Common myeloid progenitor, CD34-positive (primary cell): ENCODE data around the gene LEF1.

Experiments used
- CTCF ChIA-PET: fragments of 350-600 bp; sonication (Branson Sonifier 250); formaldehyde crosslinking; loops from one replicate; lab custom pipeline; 2021; ENCODE audit warnings: antibody characterized with exemption; lab: Charles Lee
- POLR2A ChIA-PET: fragments of 350-600 bp; sonication (Branson Sonifier 250); formaldehyde crosslinking; loops from one replicate; lab custom pipeline; 2021; ENCODE audit warnings: antibody characterized with exemption; lab: Charles Lee
- DNase-seq, 3 donors: peaks; one replicate each; pipeline versions ENCODE4 v3.0.0 to v3.0.0-alpha.2; 2013
- H3K27ac ChIP-seq, 2 experiments: 1 replicate in 1 of 2; 2 replicates in 1 of 2; pipeline ENCODE4 v1.7.0; 2013; ENCODE audit warnings: inconsistent platforms in 2 of 2, low read length in 2 of 2, mild to moderate bottlenecking in 2 of 2, low read depth in 1 of 2, moderate library complexity in 1 of 2; ENCODE audit not compliant: severe bottlenecking in 2 of 2, insufficient read depth in 1 of 2, poor library complexity in 1 of 2
- H3K27me3 ChIP-seq, 5 experiments: replicated peaks in 2 of 5; 1 replicate in 3 of 5; 2 replicates in 2 of 5; pipeline versions ENCODE4 v1.6.1 to v1.7.0; 2013; ENCODE audit warnings: low read length in 4 of 5, mild to moderate bottlenecking in 2 of 5, moderate library complexity in 2 of 5, inconsistent platforms in 1 of 5; ENCODE audit not compliant: insufficient read depth in 5 of 5, control insufficient read depth in 4 of 5
- H3K36me3 ChIP-seq, 4 experiments: 1 replicate in 2 of 4; 2 replicates in 2 of 4; pipeline versions ENCODE4 v1.6.1 to v1.7.0; 2013; ENCODE audit warnings: low read length in 3 of 4, control low read depth in 1 of 4, mild to moderate bottlenecking in 1 of 4; ENCODE audit not compliant: control insufficient read depth in 4 of 4, insufficient read depth in 4 of 4
- H3K4me1 ChIP-seq, 4 experiments: 1 replicate in 3 of 4; 2 replicates in 1 of 4; pipeline versions ENCODE4 v1.6.1 to v1.7.1; 2013; ENCODE audit warnings: low read length in 3 of 4, mild to moderate bottlenecking in 3 of 4, control low read depth in 1 of 4, inconsistent platforms in 1 of 4, moderate library complexity in 1 of 4; ENCODE audit not compliant: control insufficient read depth in 4 of 4, insufficient read depth in 4 of 4; ENCODE audit errors: control extremely low read depth in 1 of 4
- H3K4me3 ChIP-seq, 7 experiments: 1 replicate in 4 of 7; 2 replicates in 3 of 7; pipeline versions ENCODE4 v1.5.1 to v1.7.0; 2013; ENCODE audit warnings: mild to moderate bottlenecking in 7 of 7, low read length in 6 of 7, moderate library complexity in 6 of 7, inconsistent platforms in 2 of 7, low read depth in 2 of 7, control low read depth in 1 of 7; ENCODE audit not compliant: insufficient read depth in 4 of 7, control insufficient read depth in 1 of 7; ENCODE audit errors: extremely low read depth in 1 of 7
- H3K9me3 ChIP-seq, 5 experiments: 1 replicate in 4 of 5; 2 replicates in 1 of 5; pipeline versions ENCODE4 v1.6.1 to v1.7.1; 2013; ENCODE audit warnings: low read length in 4 of 5, mild to moderate bottlenecking in 2 of 5, inconsistent platforms in 1 of 5, low read depth in 1 of 5, moderate library complexity in 1 of 5; ENCODE audit not compliant: control insufficient read depth in 4 of 5, insufficient read depth in 2 of 5; ENCODE audit errors: control extremely low read depth in 1 of 5
- WGBS: methylation state at CpG from one replicate; pipeline ENCODE4 v1.1.5; 2013; ENCODE audit not compliant: insufficient coverage; 5-methylcytosine and 5-hydroxymethylcytosine counted together

Gene LEF1

DNA sequence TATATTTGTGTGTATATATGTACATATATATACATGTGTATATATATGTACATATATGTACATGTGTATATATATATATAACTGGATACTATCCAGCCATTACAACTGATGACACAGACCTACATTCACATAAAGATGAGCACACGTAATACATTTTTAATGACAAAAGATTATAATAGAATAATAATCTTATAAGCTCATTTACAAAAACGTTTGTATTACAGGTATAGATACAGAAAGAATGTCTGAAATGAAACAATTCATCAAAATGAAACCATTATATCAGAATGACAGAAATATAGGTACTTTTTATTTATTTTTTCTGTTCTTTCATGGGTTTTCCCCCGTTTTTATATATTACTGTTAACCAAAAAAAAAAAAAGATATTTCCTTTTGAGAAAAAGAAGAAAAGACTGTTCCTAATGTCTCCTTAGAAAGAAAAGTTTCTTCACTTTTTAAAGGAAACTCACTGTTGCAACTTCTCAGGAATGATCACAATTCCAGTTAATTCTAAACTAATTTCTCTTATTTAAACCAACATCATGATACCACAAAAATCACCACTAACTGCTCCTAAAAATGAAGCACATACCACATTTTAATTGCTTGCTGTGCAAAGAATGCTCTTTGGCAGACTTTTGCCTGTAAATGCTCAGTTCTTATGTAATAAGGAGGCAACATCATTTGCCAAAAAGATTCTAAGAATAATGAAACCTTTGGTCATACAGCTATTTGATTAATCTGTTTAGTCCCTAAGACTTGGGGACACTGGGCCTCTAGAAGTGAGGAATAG is 18.9 kb downstream of the LEF1 start:
- POLR2A ChIA-PET: no interaction called here
- Histone ChIP-seq H3K27ac (no peak overlapping the region), H3K4me1 (peaks cover 0 to 6% (median 4%) of the 10 kb centered on the region in 4 experiments)

DNA sequence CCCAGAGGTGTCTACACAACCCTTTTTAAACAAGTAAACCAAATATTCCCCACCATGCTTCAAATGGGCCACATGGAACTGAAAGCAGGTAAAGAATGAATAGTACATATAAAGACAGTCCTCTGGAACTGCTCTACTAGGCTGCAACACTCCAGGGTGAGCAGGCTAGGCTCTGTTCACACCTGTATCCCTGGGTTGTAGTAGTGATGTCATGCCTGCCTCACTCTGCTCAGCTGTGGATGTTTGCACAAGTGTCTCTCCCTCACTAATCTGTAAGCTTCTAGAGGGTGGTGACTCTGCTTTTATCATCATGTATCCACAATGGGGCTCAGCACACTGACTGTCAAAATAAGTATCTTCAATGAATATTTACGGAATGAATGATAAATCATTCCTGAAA is 20.4 kb downstream of the LEF1 start:
- no peak overlapping the region for H3K27ac ChIP-seq
- no peak for DNase-seq
- ChIA-PET POLR2A (no interaction called here), CTCF (no interaction called here)
- no CpG with 5 or more reads among the region's 1 CpG for WGBS
- no peak overlapping the region for H3K4me3 ChIP-seq
- H3K9me3 ChIP-seq: peaks cover 0 to 5% (median 0%) of the 10 kb centered on the region in 5 experiments
- peaks cover 0 to 10% (median under 1%) of the 10 kb centered on the region in 4 experiments for H3K36me3 ChIP-seq
- H3K27me3 ChIP-seq: peaks cover 0 to 3% (median 0%) of the 10 kb centered on the region in 5 experiments
- peaks cover 0 to 6% (median 4%) of the 10 kb centered on the region in 4 experiments for H3K4me1 ChIP-seq

More for the DNA sequence above, 18.9 kb downstream of the LEF1 start:
- Histone ChIP-seq H3K9me3 (peaks cover 0 to 5% (median 0%) of the 10 kb centered on the region in 5 experiments), H3K36me3 (peaks cover 0 to 10% (median under 1%) of the 10 kb centered on the region in 4 experiments), H3K4me3 (no peak overlapping the region), H3K27me3 (peaks cover 0 to 3% (median 0%) of the 10 kb centered on the region in 5 experiments)
- no CpG with 5 or more reads among the region's 3 CpGs for WGBS
- DNase-seq: no peak
- CTCF ChIA-PET: interaction anchor here (0.6 kb wide), 1 partner anchor 114 kb away, joined by 3 read pairs; no protein-coding TSS in a partner anchor

DNA sequence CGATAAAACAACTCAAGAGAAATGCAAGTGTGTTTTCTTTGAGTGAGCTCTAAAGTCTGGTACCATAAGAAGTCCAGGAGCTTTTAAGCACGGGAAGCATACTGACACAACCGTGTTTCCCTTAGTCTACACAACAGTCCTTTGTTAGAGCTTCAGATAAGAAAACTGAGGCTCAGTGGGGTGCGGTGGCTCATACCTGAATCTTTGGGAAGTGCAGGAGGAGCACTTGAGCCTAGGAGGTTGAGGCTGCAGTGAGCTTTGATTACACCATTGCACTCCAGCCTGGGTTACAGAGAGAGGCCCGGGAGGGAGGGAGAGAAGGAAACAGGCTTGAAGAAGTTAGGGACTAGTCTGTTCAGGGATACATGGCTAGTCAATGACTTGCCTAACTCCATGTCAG is 21.9 kb downstream of the LEF1 start:
- no peak overlapping the region for H3K4me3 ChIP-seq
- 100% methylated on average over 4 of the region's 5 CpGs for WGBS
- H3K27me3 ChIP-seq: no peaks in the 10 kb centered on the region
- POLR2A ChIA-PET: interaction anchor here (0.7 kb wide), 1 partner anchor 26 kb away, joined by 8 read pairs; no protein-coding TSS in a partner anchor
- H3K9me3 ChIP-seq: no peaks in the 10 kb centered on the region
- no peak overlapping the region for H3K27ac ChIP-seq
- no peak for DNase-seq
- peaks cover 0 to 6% (median 4%) of the 10 kb centered on the region in 4 experiments for H3K4me1 ChIP-seq
- H3K36me3 ChIP-seq: peaks cover 0 to 2% (median 0%) of the 10 kb centered on the region in 4 experiments
- CTCF ChIA-PET: no interaction called here

DNA sequence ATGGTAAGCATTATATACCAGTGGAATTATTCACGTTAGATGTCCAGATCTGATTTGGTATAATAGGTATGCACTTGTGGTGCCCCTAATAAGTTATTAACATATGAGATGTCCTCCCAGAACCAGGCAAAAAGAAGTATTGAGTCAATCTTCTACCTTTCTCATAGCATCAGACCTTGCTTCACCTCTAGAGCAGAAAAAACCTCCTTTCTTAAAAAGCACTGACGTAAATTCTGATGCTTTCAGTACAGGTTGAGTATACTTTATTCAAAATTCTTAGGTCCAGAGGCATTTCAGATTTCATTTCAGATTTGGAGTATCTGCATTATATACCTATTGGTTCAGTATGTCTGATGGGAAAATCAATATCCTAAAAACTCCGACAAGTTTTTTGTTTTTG is 22.4 kb downstream of the LEF1 start:
- H3K4me3 ChIP-seq: no peak overlapping the region
- CTCF ChIA-PET: interaction anchor here (1.1 kb wide), 1 partner anchor 27 kb away, joined by 3 read pairs; no protein-coding TSS in a partner anchor
- POLR2A ChIA-PET: no interaction called here
- no peaks in the 10 kb centered on the region for H3K27me3 ChIP-seq
- H3K9me3 ChIP-seq: no peaks in the 10 kb centered on the region
- H3K4me1 ChIP-seq: peaks cover 0 to 6% (median 4%) of the 10 kb centered on the region in 4 experiments
- peaks cover 0 to 2% (median 0%) of the 10 kb centered on the region in 4 experiments for H3K36me3 ChIP-seq
- no peak overlapping the region for H3K27ac ChIP-seq
- no peak for DNase-seq
- 100% methylated on average over 1 of the region's 3 CpGs for WGBS

DNA sequence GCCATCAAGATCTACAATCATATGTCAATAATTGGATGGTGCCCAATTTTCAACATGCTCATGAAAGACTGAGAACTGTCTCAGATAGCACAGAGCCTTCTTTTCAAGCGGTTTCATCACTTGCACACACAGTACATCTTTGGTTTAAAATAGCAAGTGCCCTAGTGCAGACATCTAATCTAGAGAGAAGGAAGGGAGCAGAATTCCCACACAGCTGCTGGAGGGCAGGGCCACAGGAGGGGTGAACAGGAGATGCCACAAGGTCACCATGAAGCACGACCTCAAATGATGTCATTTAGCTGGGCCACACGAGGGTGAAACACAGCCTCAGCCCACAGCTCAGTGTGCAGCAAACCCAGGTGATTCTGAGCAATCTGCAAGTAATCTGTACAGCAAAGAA is 24.3 kb downstream of the LEF1 start:
- Histone ChIP-seq H3K9me3 (no peaks in the 10 kb centered on the region), H3K36me3 (peaks cover 0 to 2% (median 0%) of the 10 kb centered on the region in 4 experiments), H3K4me1 (peaks cover 0 to 6% (median 4%) of the 10 kb centered on the region in 4 experiments), H3K27ac (no peak overlapping the region), H3K4me3 (no peak overlapping the region), H3K27me3 (no peaks in the 10 kb centered on the region)
- CTCF ChIA-PET: no interaction called here
- DNase-seq: no peak
- POLR2A ChIA-PET: no interaction called here
- WGBS: 80% methylated on average over 1 of the region's 3 CpGs

DNA sequence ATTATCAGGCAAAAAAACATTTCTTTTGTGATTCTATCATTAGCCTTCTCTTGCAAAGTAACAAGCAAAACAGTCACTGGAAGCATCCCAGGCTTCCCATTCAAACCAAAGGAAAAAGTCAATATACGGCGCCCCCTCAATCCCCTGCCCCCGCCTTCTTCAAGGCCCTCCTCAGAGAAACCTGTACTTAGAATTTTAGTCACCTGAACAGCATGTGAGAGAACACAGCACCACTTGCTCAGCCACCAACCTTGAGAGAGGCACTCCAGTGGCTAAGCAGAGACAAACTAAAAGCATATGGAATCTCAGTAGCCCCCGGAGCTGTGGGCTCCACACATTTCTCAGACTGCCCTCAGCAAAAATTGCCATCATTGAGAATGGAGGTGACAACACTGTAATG is 25.2 kb downstream of the LEF1 start:
- H3K27me3 ChIP-seq: no peaks in the 10 kb centered on the region
- no peak overlapping the region for H3K27ac ChIP-seq
- ChIA-PET CTCF (no interaction called here), POLR2A (no interaction called here)
- H3K9me3 ChIP-seq: no peaks in the 10 kb centered on the region
- DNase-seq: no peak
- H3K4me1 ChIP-seq: peaks cover 0 to 6% (median 4%) of the 10 kb centered on the region in 4 experiments
- no peak overlapping the region for H3K4me3 ChIP-seq
- H3K36me3 ChIP-seq: peaks cover 0 to 2% (median 0%) of the 10 kb centered on the region in 4 experiments
- 100% methylated on average over 2 of the region's 4 CpGs for WGBS

DNA sequence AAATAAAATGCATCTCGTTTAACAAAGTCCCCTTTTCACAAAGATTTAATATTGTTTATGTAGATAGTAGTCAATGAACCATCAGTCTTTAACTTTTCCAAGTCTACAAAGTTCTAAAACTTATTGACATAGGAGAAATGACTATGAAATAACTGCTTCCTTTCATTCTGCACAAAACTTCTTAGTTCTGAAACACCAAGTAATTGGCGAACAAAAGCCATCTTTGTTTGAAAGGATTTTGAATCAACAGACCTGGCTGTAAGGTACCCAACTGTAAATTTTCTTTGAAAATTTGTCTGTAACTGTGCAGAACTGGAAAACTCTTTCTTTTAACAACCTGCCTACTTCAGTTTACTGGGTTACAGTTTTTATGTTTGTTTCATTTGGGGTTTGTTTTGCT is 25.9 kb downstream of the LEF1 start:
- no peaks in the 10 kb centered on the region for H3K27me3 ChIP-seq
- H3K9me3 ChIP-seq: no peaks in the 10 kb centered on the region
- H3K36me3 ChIP-seq: no peaks in the 10 kb centered on the region
- ChIA-PET POLR2A (no interaction called here), CTCF (interaction anchor here (0.6 kb wide), 1 partner anchor 427 kb away, joined by 4 read pairs; no protein-coding TSS in a partner anchor)
- no CpG with 5 or more reads among the region's 2 CpGs for WGBS
- H3K4me3 ChIP-seq: no peak overlapping the region
- DNase-seq: no peak
- peaks cover 0 to 6% (median 4%) of the 10 kb centered on the region in 4 experiments for H3K4me1 ChIP-seq
- H3K27ac ChIP-seq: no peak overlapping the region
